SK-N-SH (cell line): ENCODE measurements around the gene DCX. TPM values are rescaled to one million over a fixed set of nuclear protein-coding genes. Genes with fewer than 3 reads are reported as not detected.

ENCODE experiments used
- CTCF ChIA-PET: fragments of 300-600, 350-600 bp; formaldehyde crosslinking; extraction: SDS; loops from one replicate; lab custom pipeline; 2021; lab: Yijun Ruan, JAX
- POLR2A ChIA-PET: fragments of 350-600 bp; sonication (Branson Sonifier 250); formaldehyde crosslinking; extraction: SDS; loops from one replicate; lab custom pipeline; 2020; ENCODE audit warnings: antibody characterized with exemption, inconsistent platforms; lab: Yijun Ruan, JAX
- DNase-seq: peaks from one replicate; pipeline ENCODE4 v3.0.0; 2012
- H2AFZ ChIP-seq: fragments of 200-600 bp; sonication (generic); 2 replicates; pipeline ENCODE4 v1.8.1; 2016; ENCODE audit warnings: antibody characterized with exemption, mild to moderate bottlenecking, low read depth
- H3F3A ChIP-seq: fragments of 200-600 bp; sonication (generic); replicated peaks from 2 replicates; pipeline ENCODE3; 2016; ENCODE audit warnings: antibody characterized with exemption, mild to moderate bottlenecking; ENCODE audit not compliant: insufficient read depth
- H3K27ac ChIP-seq, 2 experiments: fragments of 200-500 bp in 1 of 2; fragments of 200-600 bp in 1 of 2; sonication (Bioruptor generic) in 1 of 2; sonication (generic), shearing (Covaris generic) in 1 of 2; 2 replicates each; pipeline versions ENCODE4 v1.5.1 to v1.6.1; 2014 to 2016; ENCODE audit warnings: low read depth in 2 of 2, inconsistent platforms in 1 of 2, low read length in 1 of 2, mild to moderate bottlenecking in 1 of 2, mixed read lengths in 1 of 2
- H3K27me3 ChIP-seq: fragments of 200-600 bp; sonication (generic), shearing (Covaris generic); 2 replicates; pipeline ENCODE4 v1.6.1; 2016; ENCODE audit warnings: mixed run types; ENCODE audit not compliant: insufficient read depth
- H3K36me3 ChIP-seq, 2 experiments: fragments of 200-500 bp in 1 of 2; fragments of 200-600 bp in 1 of 2; sonication (Bioruptor generic) in 1 of 2; sonication (generic) in 1 of 2; replicated peaks in 1 of 2; 2 replicates each; pipeline versions ENCODE3 to v1.5.1; 2014 to 2016; ENCODE audit warnings: low read length in 1 of 2, mild to moderate bottlenecking in 1 of 2; ENCODE audit not compliant: insufficient read depth in 2 of 2, control insufficient read depth in 1 of 2
- H3K4me1 ChIP-seq, 2 experiments: fragments of 200-500 bp in 1 of 2; fragments of 200-600 bp in 1 of 2; sonication (Bioruptor generic) in 1 of 2; sonication (generic), shearing (Covaris generic) in 1 of 2; 2 replicates each; pipeline versions ENCODE4 v1.5.1 to v1.6.1; 2014 to 2016; ENCODE audit warnings: low read depth in 1 of 2, low read length in 1 of 2, mixed run types in 1 of 2; ENCODE audit not compliant: insufficient read depth in 2 of 2, control insufficient read depth in 1 of 2
- H3K4me2 ChIP-seq: fragments of 200-600 bp; sonication (generic), shearing (Covaris generic); 2 replicates; pipeline ENCODE4 v1.6.1; 2017; ENCODE audit warnings: mixed run types
- H3K4me3 ChIP-seq, 2 experiments: fragments of 200-500 bp in 1 of 2; fragments of 200-600 bp in 1 of 2; sonication (Bioruptor generic) in 1 of 2; sonication (generic), shearing (Covaris generic) in 1 of 2; 2 replicates each; pipeline versions ENCODE4 v1.5.1 to v1.8.1; 2014 to 2016; ENCODE audit warnings: low read depth in 2 of 2, inconsistent platforms in 1 of 2, low read length in 1 of 2, mild to moderate bottlenecking in 1 of 2, mixed read lengths in 1 of 2, moderate library complexity in 1 of 2
- H3K79me2 ChIP-seq: fragments of 200-600 bp; sonication (generic); 2 replicates; pipeline ENCODE4 v1.8.1; 2017; ENCODE audit warnings: mild to moderate bottlenecking; ENCODE audit not compliant: insufficient read depth
- H3K9ac ChIP-seq: fragments of 200-600 bp; sonication (generic); 2 replicates; pipeline ENCODE4 v1.6.1; 2017; ENCODE audit warnings: mixed run types
- H3K9me2 ChIP-seq: fragments of 200-600 bp; sonication (generic); 2 replicates; pipeline ENCODE4 v1.6.1; 2017; ENCODE audit warnings: mixed run types
- H3K9me3 ChIP-seq: fragments of 200-600 bp; sonication (generic); 2 replicates; pipeline ENCODE4 v1.6.1; 2017; ENCODE audit warnings: mixed run types, mild to moderate bottlenecking, moderate library complexity
- H4K20me1 ChIP-seq: fragments of 200-600 bp; sonication (generic); 2 replicates; pipeline ENCODE4 v1.6.1; 2017; ENCODE audit warnings: mild to moderate bottlenecking, mixed run types; ENCODE audit not compliant: insufficient read depth
- CHD2 ChIP-seq: fragments of 150-350 bp; IDR thresholded peaks from 2 replicates; pipeline ENCODE4 v1.6.1; 2018; ENCODE audit warnings: low read length; ENCODE audit not compliant: partially characterized antibody
- ELF1 ChIP-seq: IDR thresholded peaks from 2 replicates; pipeline ENCODE4 v1.4.0; 2012
- FOXJ3 ChIP-seq: sonication (generic); formaldehyde crosslinking; IDR thresholded peaks from 2 replicates; pipeline ENCODE4 v1.5.1; 2020; ENCODE audit warnings: mild to moderate bottlenecking, missing genetic modification reagents
- MXI1 ChIP-seq: IDR thresholded peaks from 2 replicates; pipeline ENCODE4 v1.6.1; 2012; ENCODE audit warnings: mild to moderate bottlenecking, low read depth, low read length, improper control_type of control experiment
- NRF1 ChIP-seq: IDR thresholded peaks from 2 replicates; pipeline ENCODE4 v1.6.1; 2012; ENCODE audit warnings: low read depth, mild to moderate bottlenecking, low read length
- POLR2AphosphoS5 ChIP-seq: IDR thresholded peaks from 2 replicates; pipeline ENCODE4 v1.6.1; 2012; ENCODE audit warnings: low read depth, low read length
- RCOR1 ChIP-seq: fragments of 150-350 bp; IDR thresholded peaks from 2 replicates; pipeline ENCODE4 v1.6.1; 2017; ENCODE audit warnings: antibody characterized with exemption, low read length
- RFX5 ChIP-seq: IDR thresholded peaks from 2 replicates; pipeline ENCODE4 v1.6.1; 2012; ENCODE audit warnings: mild to moderate bottlenecking, improper control_type of control experiment, low read length
- RXRA ChIP-seq: IDR thresholded peaks from 2 replicates; pipeline ENCODE4 v1.4.0; 2012; ENCODE audit warnings: low read depth, mild to moderate bottlenecking, borderline replicate concordance
- SMC3 ChIP-seq: IDR thresholded peaks from 2 replicates; pipeline ENCODE4 v1.6.1; 2012; ENCODE audit warnings: low read depth, low read length, improper control_type of control experiment
- TCF12 ChIP-seq: IDR thresholded peaks from 2 replicates; pipeline ENCODE4 v1.4.0; 2012
- WGBS: methylation state at CpG from one replicate; pipeline ENCODE4 v1.1.6; 2017; ENCODE audit warnings: low lambda C conversion rate; 5-methylcytosine and 5-hydroxymethylcytosine counted together
- polyA plus RNA-seq, 3 experiments: library from polyadenylated mRNA; depleted of rRNA; stranded (reverse); fragments of >200 nt; gene quantifications; 2 replicates each; pipeline ENCODE4 v1.2.3, GENCODE V29; 2012
- TF ChIP-seq, protein P1 (sequence below): fragments of 150-350 bp; IDR thresholded peaks from 2 replicates; pipeline ENCODE4 v1.6.1; 2017; ENCODE audit warnings: antibody characterized with exemption, low read length, low read depth, borderline replicate concordance
- TF ChIP-seq, protein P2 (sequence below): IDR thresholded peaks from 2 replicates; pipeline ENCODE4; 2012

Gene DCX
- polyA plus RNA-seq, 1 of the 3 experiments (the other 2 are of a cell fraction): 0.26 TPM

DNA sequence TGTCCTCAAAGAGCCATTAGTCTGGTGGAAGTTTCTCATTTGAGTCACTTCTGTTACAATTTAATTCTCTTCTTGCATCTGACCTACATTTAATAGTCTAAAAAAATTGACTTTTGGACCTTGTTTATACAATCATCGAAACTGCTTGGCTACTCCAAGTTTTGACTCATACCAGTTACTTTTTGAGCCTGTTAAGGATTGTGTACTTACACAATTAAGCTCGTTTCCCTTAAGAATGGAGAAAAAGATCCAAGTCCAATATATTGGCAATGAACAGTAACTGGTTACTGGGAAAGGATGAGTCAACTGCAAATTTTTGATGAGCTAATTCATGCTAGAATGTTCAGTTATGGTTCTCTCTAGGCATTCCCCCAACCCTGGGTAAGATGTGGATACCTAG is 58.2 kb downstream of the DCX start:
- peaks cover 0 to 6% of the 10 kb centered on the region in 2 experiments; a peak in 1 of 4 replicates for H3K4me1 ChIP-seq
- H4K20me1 ChIP-seq: no peaks in the 10 kb centered on the region
- H3K9me3 ChIP-seq: no peaks in the 10 kb centered on the region
- no peak overlapping the region for H2AFZ ChIP-seq
- H3K9me2 ChIP-seq: no peaks in the 10 kb centered on the region
- no peak overlapping the region for H3K9ac ChIP-seq
- ChIA-PET CTCF (no interaction called here), POLR2A (no interaction called here)
- no peak overlapping the region for H3K4me2 ChIP-seq
- TF ChIP-seq CHD2 (no peak), MXI1 (no peak), TCF12 (no peak), RFX5 (no peak), RXRA (no peak), ELF1 (no peak), NRF1 (no peak), POLR2AphosphoS5 (no peak), SMC3 (no peak)
- TF ChIP-seq, protein P1, sequence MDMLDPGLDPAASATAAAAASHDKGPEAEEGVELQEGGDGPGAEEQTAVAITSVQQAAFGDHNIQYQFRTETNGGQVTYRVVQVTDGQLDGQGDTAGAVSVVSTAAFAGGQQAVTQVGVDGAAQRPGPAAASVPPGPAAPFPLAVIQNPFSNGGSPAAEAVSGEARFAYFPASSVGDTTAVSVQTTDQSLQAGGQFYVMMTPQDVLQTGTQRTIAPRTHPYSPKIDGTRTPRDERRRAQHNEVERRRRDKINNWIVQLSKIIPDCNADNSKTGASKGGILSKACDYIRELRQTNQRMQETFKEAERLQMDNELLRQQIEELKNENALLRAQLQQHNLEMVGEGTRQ: no peak
- no peaks in the 10 kb centered on the region for H3K79me2 ChIP-seq
- no peaks in the 10 kb centered on the region for H3K27me3 ChIP-seq
- no peaks in the 10 kb centered on the region for H3F3A ChIP-seq
- no peak for DNase-seq
- WGBS: 7% methylated on average over 2 of the region's 2 CpGs
- no peak overlapping the region for H3K27ac ChIP-seq
- H3K4me3 ChIP-seq: no peak overlapping the region
- H3K36me3 ChIP-seq: no peaks in the 10 kb centered on the region

DNA sequence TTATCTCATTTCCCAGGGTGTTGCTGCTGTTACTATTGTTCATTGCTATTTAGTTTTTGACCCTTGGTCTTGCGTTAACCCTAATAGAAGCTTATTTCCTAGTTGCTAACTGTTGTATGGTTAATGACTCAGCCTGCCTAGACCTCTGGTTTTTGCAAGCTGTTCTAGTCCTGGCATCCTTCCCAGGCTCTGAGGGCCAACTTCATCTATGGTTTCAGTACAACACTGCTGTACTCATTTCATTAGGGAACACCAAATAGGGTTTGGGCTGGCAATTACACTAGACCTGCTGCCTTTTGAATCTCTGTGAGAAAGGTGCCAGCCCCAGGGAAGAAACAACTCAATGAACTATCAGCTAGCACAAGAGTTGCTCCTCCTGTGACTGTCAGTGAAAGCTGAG is 59.6 kb downstream of the DCX start:
- POLR2A ChIA-PET: no interaction called here
- H3K27ac ChIP-seq: peak overlapping the region in 1 of 2 experiments; percentile 68; a peak in 2 of 4 replicates
- H3K4me1 ChIP-seq: peaks cover 0 to 6% of the 10 kb centered on the region in 2 experiments; a peak in 1 of 4 replicates
- no peaks in the 10 kb centered on the region for H3F3A ChIP-seq
- DNase-seq: peak; percentile 21
- no peak overlapping the region for H2AFZ ChIP-seq
- no peak overlapping the region for H3K9ac ChIP-seq
- CTCF ChIA-PET: interaction anchor here (0.9 to 1.5 kb wide), 5 partner anchors 8 to 329 kb away, joined by 3 to 5 read pairs (median 3); partner anchors contain the start of gene ALG13
- H3K79me2 ChIP-seq: no peaks in the 10 kb centered on the region
- no peaks in the 10 kb centered on the region for H3K36me3 ChIP-seq
- H4K20me1 ChIP-seq: no peaks in the 10 kb centered on the region
- H3K9me2 ChIP-seq: no peaks in the 10 kb centered on the region
- no peaks in the 10 kb centered on the region for H3K27me3 ChIP-seq
- no peaks in the 10 kb centered on the region for H3K9me3 ChIP-seq
- 10% methylated on average over 1 of the region's 1 CpG for WGBS
- H3K4me2 ChIP-seq: no peak overlapping the region
- TF ChIP-seq, protein P2, sequence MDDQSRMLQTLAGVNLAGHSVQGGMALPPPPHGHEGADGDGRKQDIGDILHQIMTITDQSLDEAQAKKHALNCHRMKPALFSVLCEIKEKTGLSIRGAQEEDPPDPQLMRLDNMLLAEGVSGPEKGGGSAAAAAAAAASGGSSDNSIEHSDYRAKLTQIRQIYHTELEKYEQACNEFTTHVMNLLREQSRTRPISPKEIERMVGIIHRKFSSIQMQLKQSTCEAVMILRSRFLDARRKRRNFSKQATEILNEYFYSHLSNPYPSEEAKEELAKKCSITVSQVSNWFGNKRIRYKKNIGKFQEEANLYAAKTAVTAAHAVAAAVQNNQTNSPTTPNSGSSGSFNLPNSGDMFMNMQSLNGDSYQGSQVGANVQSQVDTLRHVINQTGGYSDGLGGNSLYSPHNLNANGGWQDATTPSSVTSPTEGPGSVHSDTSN: no peak
- TF ChIP-seq RCOR1: peak; percentile 50; the same call in 1 of the 2 replicates
- TF ChIP-seq, all 33 proteins: peak for 1
- no peak overlapping the region for H3K4me3 ChIP-seq

DNA sequence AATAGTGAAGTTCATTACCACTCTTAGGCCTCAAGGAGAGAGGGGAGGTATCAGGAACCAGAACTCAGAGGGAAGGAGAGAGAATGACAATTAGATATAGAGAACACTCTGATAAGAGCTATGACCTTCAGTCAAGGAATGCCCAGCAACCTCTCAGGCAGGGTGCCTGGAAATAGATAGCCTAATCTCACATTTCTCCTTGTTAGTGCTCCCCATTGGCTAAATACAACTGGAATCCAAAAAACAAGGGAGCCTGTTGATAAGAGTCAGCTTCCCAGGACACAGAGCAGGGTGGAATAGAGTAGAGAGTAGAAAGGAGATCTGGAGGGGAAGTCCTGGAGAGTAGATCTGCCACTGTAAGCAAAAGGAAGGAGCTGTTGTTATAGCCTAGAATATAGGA is 62.1 kb downstream of the DCX start:
- Histone ChIP-seq H2AFZ (no peak overlapping the region), H3K36me3 (no peaks in the 10 kb centered on the region), H3K9ac (no peak overlapping the region), H3K4me3 (no peak overlapping the region), H3K27me3 (no peaks in the 10 kb centered on the region), H3K4me2 (no peak overlapping the region), H3K9me2 (no peaks in the 10 kb centered on the region), H3K9me3 (no peaks in the 10 kb centered on the region), H3K27ac (no peak overlapping the region), H4K20me1 (no peaks in the 10 kb centered on the region), H3K4me1 (peaks cover 0 to 6% of the 10 kb centered on the region in 2 experiments; a peak in 1 of 4 replicates), H3K79me2 (no peaks in the 10 kb centered on the region), H3F3A (no peaks in the 10 kb centered on the region)
- CTCF ChIA-PET: no interaction called here
- POLR2A ChIA-PET: no interaction called here
- TF ChIP-seq FOXJ3: no peak
- no peak for DNase-seq
